CD8-positive, alpha-beta memory T cell (primary cell): Measurements from ENCODE around the gene GBA2. TPM values are rescaled to one million over a fixed set of nuclear protein-coding genes. Genes with fewer than 3 reads are reported as not detected.

Experiments used
- CTCF ChIA-PET: fragments of 350-600 bp; sonication (Branson Sonifier 250); formaldehyde crosslinking; loops from one replicate; lab custom pipeline; 2021; ENCODE audit warnings: antibody characterized with exemption; lab: Charles Lee
- POLR2A ChIA-PET: fragments of 350-600 bp; sonication (Branson Sonifier 250); formaldehyde crosslinking; loops from one replicate; lab custom pipeline; 2021; ENCODE audit warnings: antibody characterized with exemption; lab: Charles Lee
- DNase-seq, 5 donors: peaks; one replicate each; pipeline versions ENCODE4 v3.0.0 to v3.0.0-alpha.2; 2020 to 2022; ENCODE audit warnings: mixed read lengths in 1 of 5
- H3K27ac ChIP-seq: one replicate; pipeline ENCODE4 v1.7.0; 2013; ENCODE audit warnings: low read depth, mild to moderate bottlenecking, low read length, moderate library complexity
- H3K27me3 ChIP-seq: 2 replicates; pipeline ENCODE4 v1.7.0; 2013; ENCODE audit warnings: low read length, mild to moderate bottlenecking; ENCODE audit not compliant: insufficient read depth, poor library complexity, severe bottlenecking
- H3K36me3 ChIP-seq: 2 replicates; pipeline ENCODE4 v1.7.0; 2013; ENCODE audit warnings: mild to moderate bottlenecking, low read length, moderate library complexity; ENCODE audit not compliant: insufficient read depth
- H3K4me1 ChIP-seq: 2 replicates; pipeline ENCODE4 v1.7.0; 2013; ENCODE audit warnings: mild to moderate bottlenecking, low read length, moderate library complexity; ENCODE audit not compliant: insufficient read depth
- H3K4me3 ChIP-seq: 2 replicates; pipeline ENCODE4 v1.7.0; 2013; ENCODE audit warnings: mild to moderate bottlenecking, low read length
- H3K9me3 ChIP-seq: 2 replicates; pipeline ENCODE4 v1.7.0; 2013; ENCODE audit warnings: mild to moderate bottlenecking, low read length
- H3K27ac Mint-ChIP-seq, 8 donors: one replicate each; pipeline ENCODE4 v1.8.0; 2020 to 2021; ENCODE audit warnings: mixed read lengths in 8 of 8, mild to moderate bottlenecking in 6 of 8, inconsistent platforms in 3 of 8, moderate library complexity in 3 of 8
- H3K27me3 Mint-ChIP-seq, 2 donors: one replicate each; pipeline ENCODE4 v1.8.0; 2020 to 2021; ENCODE audit warnings: mixed read lengths in 2 of 2, mild to moderate bottlenecking in 1 of 2, moderate library complexity in 1 of 2
- H3K36me3 Mint-ChIP-seq, 3 donors: one replicate each; pipeline ENCODE4 v1.8.0; 2020 to 2021; ENCODE audit warnings: mixed read lengths in 3 of 3, inconsistent platforms in 1 of 3, mild to moderate bottlenecking in 1 of 3
- H3K4me1 Mint-ChIP-seq, 3 donors: one replicate each; pipeline ENCODE4 v1.8.0; 2020 to 2021; ENCODE audit warnings: mixed read lengths in 3 of 3, inconsistent platforms in 1 of 3, mild to moderate bottlenecking in 1 of 3
- H3K4me3 Mint-ChIP-seq, 7 donors: one replicate each; pipeline ENCODE4 v1.8.0; 2020 to 2021; ENCODE audit warnings: mixed read lengths in 7 of 7, mild to moderate bottlenecking in 6 of 7, moderate library complexity in 4 of 7, inconsistent platforms in 2 of 7
- H3K9me3 Mint-ChIP-seq, 5 donors: one replicate each; pipeline ENCODE4 v1.8.0; 2020 to 2022; ENCODE audit warnings: mixed read lengths in 5 of 5, mild to moderate bottlenecking in 3 of 5, moderate library complexity in 2 of 5, inconsistent platforms in 1 of 5
- polyA plus RNA-seq: library from polyadenylated mRNA; unstranded; fragments of 300-500 nt; fragmentation: Illumina TruSeq; gene quantifications from one replicate; pipeline ENCODE4 v1.2.3, GENCODE V29; 2021
- total RNA-seq, 2 experiments: library from RNA; stranded (reverse); gene quantifications; one replicate each; pipeline ENCODE4 v1.2.3, GENCODE V29; 2021

GBA2 gene
- total and polyA plus RNA-seq, 3 experiments from 2014 or later, result 30.7 to 42.0 (median 41.8) TPM

- Histone ChIP-seq H3K27ac (no peak overlapping the region), H3K4me3 (no peak overlapping the region), H3K36me3 (peaks cover 94% of the 10 kb centered on the region), H3K27me3 (no peaks in the 10 kb centered on the region), H3K4me1 (no peaks in the 10 kb centered on the region), H3K9me3 (no peaks in the 10 kb centered on the region)
- no peak overlapping the region for H3K4me3 Mint-ChIP-seq
- no peaks in the 10 kb centered on the region for H3K27me3 Mint-ChIP-seq
- H3K9me3 Mint-ChIP-seq, result no peaks in the 10 kb centered on the region
- H3K4me1 Mint-ChIP-seq, result no peaks in the 10 kb centered on the region
- H3K27ac Mint-ChIP-seq, result peak overlapping the region in 7 of 8 donors; percentile 29 to 92 (median 72)
- ChIA-PET CTCF (interaction anchor here (0.7 to 2.5 kb wide), 5 partner anchors 10 to 55 kb away, joined by 3 to 15 read pairs (median 3); no protein-coding TSS in a partner anchor), POLR2A (interaction anchor here (0.5 kb wide), 1 partner anchor 179 kb away, joined by 6 read pairs; no protein-coding TSS in a partner anchor)
- DNase-seq, result no peak
- peaks cover 7 to 97% (median 20%) of the 10 kb centered on the region in 3 donors for H3K36me3 Mint-ChIP-seq
These were observed 32.8 kb downstream of the GBA2 start for GRCh38 chr9:35716230-35716629.

GRCh38 chr9:35714579-35715252 lies 34.3 kb downstream of the GBA2 start:
- no peak for DNase-seq
- Histone ChIP-seq H3K36me3 (peaks cover 90% of the 10 kb centered on the region), H3K27ac (no peak overlapping the region), H3K9me3 (no peaks in the 10 kb centered on the region), H3K27me3 (no peaks in the 10 kb centered on the region), H3K4me1 (no peaks in the 10 kb centered on the region), H3K4me3 (no peak overlapping the region)
- no peak overlapping the region for H3K4me3 Mint-ChIP-seq
- POLR2A ChIA-PET, result no interaction called here
- peaks cover 14 to 94% (median 21%) of the 10 kb centered on the region in 3 donors for H3K36me3 Mint-ChIP-seq
- H3K4me1 Mint-ChIP-seq, result no peaks in the 10 kb centered on the region
- peak overlapping the region in 4 of 8 donors; percentile 7 to 75 (median 62) for H3K27ac Mint-ChIP-seq
- H3K9me3 Mint-ChIP-seq, result no peaks in the 10 kb centered on the region
- CTCF ChIA-PET, result interaction anchor here (0.8 to 5.5 kb wide), 3 partner anchors 13 to 46 kb away, joined by 3 to 40 read pairs (median 3); no protein-coding TSS in a partner anchor
- no peaks in the 10 kb centered on the region for H3K27me3 Mint-ChIP-seq

- Histone ChIP-seq H3K27me3 (no peaks in the 10 kb centered on the region), H3K4me1 (no peaks in the 10 kb centered on the region), H3K9me3 (no peaks in the 10 kb centered on the region), H3K36me3 (peaks cover 88% of the 10 kb centered on the region), H3K27ac (no peak overlapping the region), H3K4me3 (no peak overlapping the region)
- Mint-ChIP-seq H3K36me3 (peaks cover 14 to 91% (median 18%) of the 10 kb centered on the region in 3 donors), H3K27ac (peak overlapping the region in 5 of 8 donors; percentile 6 to 70 (median 51)), H3K4me3 (no peak overlapping the region), H3K27me3 (no peaks in the 10 kb centered on the region), H3K9me3 (no peaks in the 10 kb centered on the region), H3K4me1 (no peaks in the 10 kb centered on the region)
- ChIA-PET CTCF (interaction anchor here (5.5 kb wide), 1 partner anchor 18 kb away, joined by 40 read pairs; no protein-coding TSS in a partner anchor), POLR2A (no interaction called here)
- DNase-seq, result no peak
These were observed 34.9 kb downstream of the GBA2 start for GRCh38 chr9:35714123-35714522.

- H3K9me3 Mint-ChIP-seq, result no peaks in the 10 kb centered on the region
- H3K36me3 ChIP-seq, result peaks cover 88% of the 10 kb centered on the region
- peak overlapping the region in 1 of 8 donors; percentile 17 for H3K27ac Mint-ChIP-seq
- H3K4me3 ChIP-seq, result no peak overlapping the region
- no peaks in the 10 kb centered on the region for H3K9me3 ChIP-seq
- peaks cover 14 to 91% (median 20%) of the 10 kb centered on the region in 3 donors for H3K36me3 Mint-ChIP-seq
- POLR2A ChIA-PET, result no interaction called here
- CTCF ChIA-PET, result interaction anchor here (5.5 kb wide), 1 partner anchor 17 kb away, joined by 40 read pairs; no protein-coding TSS in a partner anchor
- H3K4me1 ChIP-seq, result no peaks in the 10 kb centered on the region
- H3K4me1 Mint-ChIP-seq, result peaks cover 0 to 3% (median 0%) of the 10 kb centered on the region in 3 donors
- H3K4me3 Mint-ChIP-seq, result no peak overlapping the region
- no peak for DNase-seq
- no peak overlapping the region for H3K27ac ChIP-seq
- H3K27me3 Mint-ChIP-seq, result no peaks in the 10 kb centered on the region
- H3K27me3 ChIP-seq, result no peaks in the 10 kb centered on the region
These were observed 35.5 kb downstream of the GBA2 start for GRCh38 chr9:35713578-35713977.

- Histone ChIP-seq H3K27ac (no peak overlapping the region), H3K9me3 (no peaks in the 10 kb centered on the region), H3K36me3 (peaks cover 88% of the 10 kb centered on the region), H3K27me3 (no peaks in the 10 kb centered on the region), H3K4me1 (no peaks in the 10 kb centered on the region), H3K4me3 (no peak overlapping the region)
- CTCF ChIA-PET, result interaction anchor here (1.0 to 5.5 kb wide), 2 partner anchors 17 to 109 kb away, joined by 3 to 40 read pairs; no protein-coding TSS in a partner anchor
- no peaks in the 10 kb centered on the region for H3K9me3 Mint-ChIP-seq
- peaks cover 0 to 2% of the 10 kb centered on the region in 2 donors for H3K27me3 Mint-ChIP-seq
- H3K4me3 Mint-ChIP-seq, result no peak overlapping the region
- peaks cover 11 to 91% (median 21%) of the 10 kb centered on the region in 3 donors for H3K36me3 Mint-ChIP-seq
- POLR2A ChIA-PET, result no interaction called here
- no peak for DNase-seq
- H3K4me1 Mint-ChIP-seq, result peaks cover 0 to 4% (median 0%) of the 10 kb centered on the region in 3 donors
- no peak overlapping the region for H3K27ac Mint-ChIP-seq
These were observed 36.1 kb downstream of the GBA2 start for GRCh38 chr9:35712762-35713400.

- no peaks in the 10 kb centered on the region for H3K9me3 Mint-ChIP-seq
- no peak for DNase-seq
- H3K4me3 Mint-ChIP-seq, result no peak overlapping the region
- H3K27me3 Mint-ChIP-seq, result peaks cover 0 to 2% of the 10 kb centered on the region in 2 donors
- H3K36me3 Mint-ChIP-seq, result peaks cover 21 to 91% (median 29%) of the 10 kb centered on the region in 3 donors
- H3K4me3 ChIP-seq, result no peak overlapping the region
- ChIA-PET POLR2A (interaction anchor here (0.5 kb wide), 1 partner anchor 62 kb away, joined by 6 read pairs; no protein-coding TSS in a partner anchor), CTCF (interaction anchor here (0.8 to 5.5 kb wide), 4 partner anchors 16 to 108 kb away, joined by 3 to 40 read pairs (median 3); no protein-coding TSS in a partner anchor)
- H3K4me1 ChIP-seq, result no peaks in the 10 kb centered on the region
- H3K9me3 ChIP-seq, result no peaks in the 10 kb centered on the region
- H3K36me3 ChIP-seq, result peaks cover 88% of the 10 kb centered on the region
- peaks cover 0 to 4% (median 1%) of the 10 kb centered on the region in 3 donors for H3K4me1 Mint-ChIP-seq
- H3K27ac ChIP-seq, result no peak overlapping the region
- no peaks in the 10 kb centered on the region for H3K27me3 ChIP-seq
- peak overlapping the region in 4 of 8 donors; percentile 17 to 87 (median 61) for H3K27ac Mint-ChIP-seq
These were observed 37.3 kb downstream of the GBA2 start for GRCh38 chr9:35711501-35712428.

GRCh38 chr9:35710818-35711500 lies 38.1 kb downstream of the GBA2 start:
- Histone ChIP-seq H3K9me3 (no peaks in the 10 kb centered on the region), H3K27me3 (no peaks in the 10 kb centered on the region), H3K4me3 (no peak overlapping the region), H3K36me3 (peaks cover 89% of the 10 kb centered on the region), H3K4me1 (no peaks in the 10 kb centered on the region), H3K27ac (no peak overlapping the region)
- Mint-ChIP-seq H3K27me3 (peaks cover 0 to 2% of the 10 kb centered on the region in 2 donors), H3K27ac (peak overlapping the region in 1 of 8 donors; percentile 11), H3K4me1 (peaks cover 0 to 4% (median 1%) of the 10 kb centered on the region in 3 donors), H3K4me3 (no peak overlapping the region), H3K36me3 (peaks cover 19 to 92% (median 25%) of the 10 kb centered on the region in 3 donors), H3K9me3 (no peaks in the 10 kb centered on the region)
- no peak for DNase-seq
- ChIA-PET CTCF (interaction anchor here (0.8 to 5.5 kb wide), 4 partner anchors 15 to 100 kb away, joined by 3 to 40 read pairs (median 3); partner anchors contain the start of genes CREB3 and TLN1), POLR2A (interaction anchor here (0.5 to 0.9 kb wide), 2 partner anchors 61 to 105 kb away, joined by 6 read pairs; no protein-coding TSS in a partner anchor)
